C4-2B (cell line): Measurements from ENCODE around the gene PRX.

Experiments
- H3K27ac ChIP-seq: fragments of 450-650 bp; 2 replicates; pipeline ENCODE4 v1.5.1; 2017
- CTCF ChIP-seq: fragments of 450-650 bp; conservative IDR thresholded peaks from 2 replicates; pipeline ENCODE4 v1.5.1; 2017; ENCODE audit warnings: mild to moderate bottlenecking
- ZFX ChIP-seq: fragments of 450-650 bp; IDR thresholded peaks from 2 replicates; pipeline ENCODE4 v1.6.1; 2017

Gene PRX

GRCh38 chr19:40396886-40397567 lies 16.2 kb downstream of the PRX start:
- H3K27ac ChIP-seq = no peak overlapping the region
- no peak for TF ChIP-seq CTCF
- no peak for TF ChIP-seq ZFX

- H3K27ac ChIP-seq = no peak overlapping the region
- TF ChIP-seq ZFX (no peak), CTCF (no peak)
Measured at GRCh38 chr19:40395956-40396355, 17.2 kb downstream of the PRX start.

DNA sequence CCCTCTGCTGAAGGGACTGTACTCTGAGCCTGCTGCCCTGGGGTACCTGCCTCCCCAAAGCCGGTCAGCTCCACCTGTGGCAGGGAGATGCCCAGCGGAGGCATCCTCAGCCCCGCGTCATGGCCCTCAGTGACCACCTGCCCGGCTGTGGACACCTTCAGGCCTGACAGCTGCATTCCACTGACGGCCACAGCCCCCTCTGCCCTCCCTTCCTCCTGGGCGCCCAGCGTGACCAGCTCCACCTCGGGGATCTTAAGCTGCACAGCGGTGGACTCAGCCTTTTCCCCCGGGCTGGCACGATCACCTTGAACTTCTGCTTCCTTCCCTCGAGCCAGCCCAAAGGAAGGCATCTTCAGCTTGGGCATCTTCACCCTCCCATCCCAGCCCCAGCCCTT lies 18.4 kb downstream of the PRX start:
- no peak overlapping the region for H3K27ac ChIP-seq
- TF ChIP-seq CTCF (no peak), ZFX (no peak)

DNA sequence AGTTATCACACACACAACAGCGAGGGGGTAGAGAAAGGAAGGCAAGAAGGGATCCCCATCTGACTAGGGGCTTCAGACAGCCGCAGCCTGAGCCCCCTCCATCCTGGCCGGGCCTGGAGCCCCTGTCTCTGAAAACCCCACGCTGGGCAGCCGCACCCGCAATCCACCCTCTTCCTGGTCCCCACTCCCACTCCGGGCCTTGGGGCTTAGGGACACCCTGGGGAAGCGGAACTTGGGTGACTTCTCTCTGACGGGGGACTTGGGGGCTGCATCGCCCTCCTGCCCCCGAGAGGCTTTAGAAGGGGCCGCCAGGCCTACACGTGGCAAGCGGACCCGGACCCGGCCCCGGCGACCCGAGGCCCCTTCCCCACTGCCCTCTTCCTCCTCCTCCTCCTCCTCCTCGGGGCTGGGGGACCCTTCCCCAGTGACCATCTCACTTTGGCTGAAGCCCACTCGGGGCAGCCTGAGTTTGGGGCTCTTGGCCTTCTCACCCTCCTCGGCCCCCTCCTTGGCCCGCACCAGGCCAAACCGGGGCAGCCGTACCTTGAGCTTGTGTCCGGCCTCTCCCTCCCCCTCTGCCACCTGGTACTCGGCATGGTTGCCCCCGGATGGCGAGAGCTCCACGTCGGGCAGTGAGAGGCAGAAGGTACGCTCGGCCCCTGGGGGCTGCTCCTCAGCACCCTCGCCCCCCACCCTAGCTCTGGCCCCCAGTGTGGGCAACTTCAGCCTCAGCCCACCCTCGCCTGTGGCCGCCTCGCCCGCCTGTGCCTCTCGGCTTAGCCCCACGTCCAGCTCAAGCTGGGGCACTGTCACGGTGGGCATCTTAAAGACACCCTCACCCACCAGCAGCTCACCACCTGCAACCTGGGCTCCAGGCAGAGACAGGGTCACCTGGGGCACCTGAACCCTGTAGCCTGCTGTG lies 19.0 kb downstream of the PRX start:
- no peak for TF ChIP-seq ZFX
- TF ChIP-seq CTCF = no peak
- H3K27ac ChIP-seq = no peak overlapping the region; the same call in 1 of the 2 replicates

GRCh38 chr19:40392894-40393517 lies 20.2 kb downstream of the PRX start:
- peak overlapping the region; percentile 28 for H3K27ac ChIP-seq
- TF ChIP-seq ZFX = no peak
- TF ChIP-seq CTCF = no peak; the same call in 1 of the 2 replicates

GRCh38 chr19:40392123-40392522 lies 21.1 kb downstream of the PRX start:
- peak overlapping the region; percentile 28; the same call in 1 of the 2 replicates for H3K27ac ChIP-seq
- no peak for TF ChIP-seq CTCF
- no peak for TF ChIP-seq ZFX
